Peyer's patch (tissue), 4 donors: ENCODE results near the gene ZNF655.
A peak's percentile ranks its signal among the peaks of the same experiment; 100 is the strongest.

Experiments used
- CTCF ChIP-seq, 6 experiments: fragments of 450-650 bp in 4 of 6; fragments of 200-600 bp in 2 of 6; sonication (generic) in 1 of 6; IDR thresholded peaks; one replicate each; pipeline ENCODE4 v1.5.1; 2017 to 2019; ENCODE audit warnings: antibody characterized with exemption in 6 of 6, mild to moderate bottlenecking in 3 of 6, moderate library complexity in 1 of 6
- POLR2A ChIP-seq, 2 donors: fragments of 450-650 bp; IDR thresholded peaks; one replicate each; pipeline ENCODE4 v1.5.1; 2017; ENCODE audit warnings: antibody characterized with exemption in 2 of 2, mild to moderate bottlenecking in 2 of 2, moderate library complexity in 2 of 2

DNA sequence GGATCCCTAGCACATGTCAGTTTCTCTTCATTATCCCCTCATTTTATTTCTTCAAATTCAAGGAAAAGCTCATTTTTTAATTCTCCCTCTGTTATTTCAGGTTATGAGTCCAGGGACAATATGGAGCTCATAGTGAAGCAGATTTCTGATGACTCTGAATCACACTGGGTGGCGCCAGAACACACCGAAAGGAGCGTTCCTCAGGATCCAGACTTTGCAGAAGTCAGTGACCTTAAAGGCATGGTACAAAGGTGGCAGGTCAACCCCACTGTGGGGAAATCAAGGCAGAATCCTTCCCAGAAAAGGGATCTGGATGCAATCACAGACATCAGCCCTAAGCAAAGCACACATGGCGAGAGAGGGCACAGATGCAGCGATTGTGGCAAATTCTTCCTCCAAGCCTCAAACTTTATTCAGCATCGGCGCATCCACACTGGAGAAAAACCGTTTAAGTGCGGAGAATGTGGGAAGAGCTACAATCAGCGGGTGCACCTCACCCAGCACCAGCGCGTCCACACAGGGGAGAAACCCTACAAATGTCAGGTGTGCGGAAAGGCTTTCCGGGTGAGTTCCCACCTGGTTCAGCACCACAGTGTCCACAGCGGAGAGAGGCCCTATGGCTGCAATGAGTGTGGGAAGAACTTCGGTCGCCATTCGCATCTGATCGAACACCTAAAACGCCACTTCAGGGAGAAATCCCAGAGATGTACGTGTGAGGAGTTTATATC lies 32.6 kb upstream of the ZNF655 start:
- TF ChIP-seq CTCF (IDR thresholded peaks at IDR 0.05) (peak in 3 of 6 experiments; percentile 35 to 53 (median 44)), POLR2A (IDR thresholded peaks at IDR 0.05) (no peak)
